GM23338 (cell line): ENCODE measurements around the gene GH1.
A peak's percentile ranks its signal among the peaks of the same experiment; 100 is the strongest.

ENCODE experiments used
- CREB1 ChIP-seq: fragments of 250-450 bp; sonication (Bioruptor Pico); IDR thresholded peaks from 2 replicates; pipeline ENCODE4 v1.5.0; 2020; ENCODE audit warnings: low read depth, mild to moderate bottlenecking, moderate library complexity
- CTCF ChIP-seq, 2 experiments: fragments of 200-600 bp in 1 of 2; sonication (generic) in 1 of 2; conservative IDR thresholded peaks; 2 replicates each; pipeline versions ENCODE4 v1.5.1 to v1.6.1; 2016 to 2017; ENCODE audit warnings: antibody characterized with exemption in 2 of 2, low read depth in 2 of 2, mild to moderate bottlenecking in 2 of 2, moderate library complexity in 1 of 2
- ETS1 ChIP-seq: IDR thresholded peaks from 2 replicates; pipeline ENCODE4 v1.6.1; 2016; ENCODE audit warnings: antibody characterized with exemption
- EZH2 ChIP-seq: fragments of 200-600 bp; sonication (generic); IDR thresholded peaks from one replicate; pipeline ENCODE4 v1.8.0; 2017; ENCODE audit warnings: antibody characterized with exemption, mild to moderate bottlenecking, low read depth; ENCODE audit not compliant: unreplicated experiment
- EZH2phosphoT487 ChIP-seq: fragments of 200-600 bp; sonication (generic); IDR thresholded peaks from one replicate; pipeline ENCODE4 v1.8.1; 2018; ENCODE audit warnings: antibody characterized with exemption; ENCODE audit not compliant: unreplicated experiment
- JUNB ChIP-seq: IDR thresholded peaks from one replicate; pipeline ENCODE4 v1.6.1; 2016; ENCODE audit warnings: antibody characterized with exemption; ENCODE audit not compliant: unreplicated experiment
- POLR2AphosphoS5 ChIP-seq: IDR thresholded peaks from 2 replicates; pipeline ENCODE4 v1.6.1; 2016; ENCODE audit warnings: antibody characterized with exemption, low read depth
- REST ChIP-seq: IDR thresholded peaks from one replicate; pipeline ENCODE4 v1.6.1; 2018; ENCODE audit warnings: antibody characterized with exemption; ENCODE audit not compliant: unreplicated experiment
- STAT1 ChIP-seq: IDR thresholded peaks from one replicate; pipeline ENCODE4 v1.6.1; 2016; ENCODE audit warnings: antibody characterized with exemption; ENCODE audit not compliant: unreplicated experiment
- ZNF331 ChIP-seq: fragments of 250-450 bp; sonication (Bioruptor Pico); IDR thresholded peaks from 2 replicates; pipeline ENCODE4 v1.5.0; 2020; ENCODE audit warnings: low read depth, mild to moderate bottlenecking, moderate library complexity

GRCh38 chr17:63946440-63947363 is 28.1 kb upstream of the GH1 start:
- TF ChIP-seq EZH2 (no peak), CTCF (conservative IDR thresholded peaks at IDR 0.05; ENCODE audit: low read depth in 2 of 2) (peak; percentile 55 to 83), REST (no peak), EZH2phosphoT487 (no peak), POLR2AphosphoS5 (no peak), CREB1 (CRISPR knock-in tag) (no peak), STAT1 (no peak), ETS1 (no peak), JUNB (no peak), ZNF331 (CRISPR knock-in tag) (no peak)
